ENCODE measurements around the gene KIF13A.

DNA sequence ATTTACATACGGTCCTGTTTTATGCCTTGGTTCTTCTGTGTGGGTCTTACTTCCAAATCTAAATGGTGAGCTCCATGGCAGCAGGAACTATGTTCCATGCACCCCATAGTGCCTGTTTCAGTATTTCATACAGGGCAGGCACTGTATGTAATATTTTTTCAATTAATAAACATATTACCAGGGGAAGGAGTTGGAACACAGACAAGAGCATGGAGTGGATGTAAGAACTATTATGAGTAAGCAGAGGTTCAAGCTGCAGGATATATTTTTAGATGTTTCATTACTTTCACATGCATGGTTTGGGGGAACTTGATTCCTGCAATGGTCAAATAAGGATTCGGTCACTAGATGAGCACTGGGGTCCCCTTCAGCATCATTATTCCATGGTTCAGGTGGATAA lies 108.3 kb downstream of the KIF13A start:
- TF ChIP-seq CTCF (IDR thresholded peaks at IDR 0.05; ENCODE audit: insufficient read depth, low read depth, low read length) = no peak
- TF ChIP-seq EZH2 (IDR thresholded peaks at IDR 0.05; ENCODE audit: insufficient read depth, low read length) = no peak
